ENCODE data around the gene COBL. TPM values are rescaled to one million over a fixed set of nuclear protein-coding genes. Genes with fewer than 3 reads are reported as not detected.

The COBL gene
- polyA plus RNA-seq, 3 donors = not detected

GRCh38 chr7:50982626-50983025, 334.0 kb downstream of the COBL start:
- no peaks in the 10 kb centered on the region for H4K20me1 ChIP-seq (ENCODE audit: insufficient read depth, low read length)

GRCh38 chr7:50981743-50982142, 334.9 kb downstream of the COBL start:
- H3K9ac ChIP-seq (ENCODE audit: insufficient read depth, low read length, poor library complexity, severe bottlenecking) = no peak overlapping the region
- 95% methylated on average over 6 of the region's 6 CpGs for WGBS (ENCODE audit: insufficient coverage)
- H2AFZ ChIP-seq (ENCODE audit: insufficient read depth, low read depth, low read length, poor library complexity, severe bottlenecking) = no peak overlapping the region
- no peak overlapping the region for H3K4me3 ChIP-seq (replicated peaks in 1 of 3; ENCODE audit: low read depth in 2 of 3, low read length in 3 of 3)
- intact Hi-C loops (cut with micrococcal nuclease) = no loop called here
- H3K9me3 ChIP-seq (replicated peaks in 1 of 2; ENCODE audit: control insufficient read depth in 1 of 2, insufficient read depth in 1 of 2, low read length in 2 of 2) = no peaks in the 10 kb centered on the region
- no peaks in the 10 kb centered on the region for H3K4me1 Mint-ChIP-seq
- H3K36me3 Mint-ChIP-seq = no peaks in the 10 kb centered on the region
- H3K27me3 Mint-ChIP-seq (ENCODE audit: low read depth in 3 of 3) = peaks cover 0 to 3% (median 0%) of the 10 kb centered on the region in 3 donors
- no peak overlapping the region for H3K4me3 Mint-ChIP-seq
- no peaks in the 10 kb centered on the region for H3K4me1 ChIP-seq (ENCODE audit: control insufficient read depth in 1 of 2, insufficient read depth in 2 of 2, low read length in 2 of 2)
- no peak overlapping the region for H3K27ac ChIP-seq (ENCODE audit: low read depth in 1 of 2, low read length in 2 of 2)
- no peak overlapping the region for H3K27ac Mint-ChIP-seq
- no peaks in the 10 kb centered on the region for H3K27me3 ChIP-seq (ENCODE audit: control insufficient read depth in 2 of 2, insufficient read depth in 2 of 2, low read length in 2 of 2)
- no peaks in the 10 kb centered on the region for H4K20me1 ChIP-seq (ENCODE audit: insufficient read depth, low read length)
- H3K36me3 ChIP-seq (replicated peaks in 1 of 2; ENCODE audit: control insufficient read depth in 1 of 2, insufficient read depth in 2 of 2, low read length in 2 of 2) = no peaks in the 10 kb centered on the region
- DNase-seq = no peak
- H3K79me2 ChIP-seq (ENCODE audit: insufficient read depth, low read length) = no peaks in the 10 kb centered on the region
- no peak overlapping the region for H3K4me2 ChIP-seq (replicated peaks; ENCODE audit: extremely low read depth, low read length, poor library complexity, severe bottlenecking)
- H3K9me3 Mint-ChIP-seq = peaks cover 0 to 11% (median under 1%) of the 10 kb centered on the region in 7 donors
- no peak for TF ChIP-seq CTCF (IDR thresholded peaks at IDR 0.05)

More at GRCh38 chr7:50982626-50983025, 334.0 kb downstream of the COBL start:
- Histone ChIP-seq H3K4me2 (replicated peaks; ENCODE audit: extremely low read depth, low read length, poor library complexity, severe bottlenecking) (no peak overlapping the region), H3K4me1 (ENCODE audit: control insufficient read depth in 1 of 2, insufficient read depth in 2 of 2, low read length in 2 of 2) (no peaks in the 10 kb centered on the region), H3K36me3 (replicated peaks in 1 of 2; ENCODE audit: control insufficient read depth in 1 of 2, insufficient read depth in 2 of 2, low read length in 2 of 2) (no peaks in the 10 kb centered on the region), H2AFZ (ENCODE audit: insufficient read depth, low read depth, low read length, poor library complexity, severe bottlenecking) (no peak overlapping the region), H3K4me3 (replicated peaks in 1 of 3; ENCODE audit: low read depth in 2 of 3, low read length in 3 of 3) (no peak overlapping the region), H3K9me3 (replicated peaks in 1 of 2; ENCODE audit: control insufficient read depth in 1 of 2, insufficient read depth in 1 of 2, low read length in 2 of 2) (no peaks in the 10 kb centered on the region), H3K27ac (ENCODE audit: low read depth in 1 of 2, low read length in 2 of 2) (no peak overlapping the region), H3K9ac (ENCODE audit: insufficient read depth, low read length, poor library complexity, severe bottlenecking) (no peak overlapping the region), H3K79me2 (ENCODE audit: insufficient read depth, low read length) (no peaks in the 10 kb centered on the region), H3K27me3 (ENCODE audit: control insufficient read depth in 2 of 2, insufficient read depth in 2 of 2, low read length in 2 of 2) (no peaks in the 10 kb centered on the region)
- Mint-ChIP-seq H3K27ac (no peak overlapping the region), H3K27me3 (ENCODE audit: low read depth in 3 of 3) (peaks cover 0 to 3% (median 0%) of the 10 kb centered on the region in 3 donors), H3K36me3 (no peaks in the 10 kb centered on the region), H3K4me1 (no peaks in the 10 kb centered on the region), H3K4me3 (no peak overlapping the region), H3K9me3 (peaks cover 0 to 9% (median 0%) of the 10 kb centered on the region in 7 donors)
- intact Hi-C loops (cut with micrococcal nuclease) = no loop called here
- no peak for DNase-seq
- WGBS (ENCODE audit: insufficient coverage) = 60% methylated on average over 1 of the region's 2 CpGs
- no peak for TF ChIP-seq CTCF (IDR thresholded peaks at IDR 0.05)

Measured in CD14-positive monocyte (primary cell).